Activated CD4-positive, alpha-beta T cell treated with anti-CD3 and anti-CD28 coated beads, Interleukin-2, amount 50 U/mL, for 16 hours (primary cell): Measurements from ENCODE around the gene SMIM5.
"Not testable (repeated sequence)": the region's sequence is repeated elsewhere in the genome, so short reads cannot be mapped to it uniquely, and the experiment has no call there.

ENCODE experiments used
- DNase-seq: peaks from one replicate; pipeline ENCODE4 v3.0.0-alpha.2; 2020

The SMIM5 gene, protein sequence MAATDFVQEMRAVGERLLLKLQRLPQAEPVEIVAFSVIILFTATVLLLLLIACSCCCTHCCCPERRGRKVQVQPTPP

DNA sequence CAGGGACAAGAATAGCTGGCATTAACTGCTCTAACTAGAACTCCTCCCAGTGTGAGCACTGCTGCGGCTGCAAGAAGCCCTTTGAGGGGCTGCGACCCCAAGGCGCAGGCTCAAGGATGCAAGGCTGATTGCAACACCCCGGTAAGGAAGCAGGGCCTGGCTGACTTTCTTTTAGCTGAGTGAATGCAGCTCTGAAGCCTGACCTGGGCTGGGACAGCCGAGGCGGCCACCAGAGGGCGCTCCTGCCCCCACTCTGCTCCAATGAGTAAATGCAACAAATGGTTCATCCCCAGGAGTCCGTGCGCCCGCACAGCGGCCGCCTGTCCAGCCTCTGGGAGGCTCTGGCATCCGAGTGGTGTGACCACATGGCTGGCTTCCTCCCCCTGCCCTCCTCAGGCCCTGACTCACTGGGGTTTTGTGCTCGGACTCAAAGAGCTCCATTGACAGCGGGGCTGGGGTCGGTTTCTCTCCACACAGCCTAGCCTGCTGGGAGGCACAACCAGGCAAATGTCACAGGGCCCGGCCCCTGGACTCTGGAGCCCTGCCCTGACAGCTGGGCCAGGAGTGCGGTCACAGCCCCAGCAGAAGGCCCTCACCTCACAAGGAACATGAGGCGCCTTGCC is at the start of gene SMIM5:
Gene SMIM5 (plus strand): TSS at position 572 of the 623 bp plus-strand sequence. CDS start 6,768 bp downstream, outside the sequence.
- peak; percentile 82 for DNase-seq

DNA sequence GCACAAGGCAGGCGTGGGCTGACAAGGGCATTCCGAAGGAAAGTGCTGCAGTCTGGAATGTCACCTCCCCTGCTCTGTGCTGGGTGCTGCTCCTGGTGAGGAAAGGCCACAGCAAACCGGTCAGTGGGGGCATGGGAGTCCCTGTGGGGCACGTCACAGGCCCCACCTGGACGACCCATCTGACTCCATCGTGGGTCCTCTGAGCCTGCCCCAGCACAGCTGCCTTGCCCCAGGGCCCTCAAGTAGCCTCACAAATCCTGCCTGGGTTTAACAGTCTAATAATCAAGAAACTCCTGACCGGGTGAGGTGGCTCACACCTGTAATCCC is 48.4 kb upstream of the SMIM5 start:
- no peak for DNase-seq

DNA sequence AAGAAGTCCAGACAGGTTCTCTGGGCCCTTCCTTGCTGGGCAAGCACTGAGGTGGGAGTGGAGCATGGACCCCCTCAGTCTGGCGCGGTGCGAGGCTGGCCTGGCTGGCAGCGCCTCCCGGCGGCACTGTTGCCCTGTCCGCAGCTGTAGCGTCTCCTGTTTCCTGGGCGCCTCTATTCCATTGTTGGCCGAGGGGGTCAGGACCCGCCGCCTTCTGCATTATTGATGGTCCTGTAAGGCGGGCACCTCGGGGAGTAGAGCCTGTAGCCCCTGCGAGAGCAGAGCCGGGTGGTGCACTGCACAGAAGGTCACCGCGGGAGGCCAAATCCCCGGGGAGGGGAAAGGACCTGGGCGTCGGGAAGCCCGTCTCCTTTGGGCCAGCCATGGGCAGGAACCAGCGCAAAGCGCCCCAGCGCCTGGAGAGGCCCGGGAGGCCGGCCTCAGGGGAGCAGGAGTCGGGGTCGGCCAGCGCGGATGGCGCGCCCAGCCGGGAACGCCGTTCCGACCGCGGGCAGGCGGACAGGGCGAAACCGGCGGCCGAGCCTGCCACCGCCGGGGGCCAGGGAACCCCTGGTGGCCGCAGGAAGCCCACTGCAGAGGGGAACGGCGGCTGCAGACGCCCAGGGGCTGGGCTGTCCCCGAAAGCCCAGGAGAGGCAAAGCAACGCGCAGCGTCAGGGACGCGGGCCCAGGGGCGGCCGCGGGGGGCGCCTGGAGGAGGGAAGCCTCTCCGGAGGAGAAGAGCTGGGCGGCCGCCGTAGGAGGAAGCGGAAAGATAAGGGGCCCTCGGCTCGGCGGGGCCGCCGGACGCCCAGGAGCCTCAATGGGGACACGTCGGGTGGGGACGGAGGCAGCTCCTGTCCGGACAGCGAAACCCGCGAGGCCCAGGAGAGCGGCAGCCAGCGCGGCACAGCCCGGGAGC is 45.3 kb upstream of the SMIM5 start, which contains the start of gene MYO15B:
Gene MYO15B (plus strand): TSS at position 126 of the 921 bp plus-strand sequence. CDS start 258 bp downstream, at position 384.
- peak; percentile 65 for DNase-seq

DNA sequence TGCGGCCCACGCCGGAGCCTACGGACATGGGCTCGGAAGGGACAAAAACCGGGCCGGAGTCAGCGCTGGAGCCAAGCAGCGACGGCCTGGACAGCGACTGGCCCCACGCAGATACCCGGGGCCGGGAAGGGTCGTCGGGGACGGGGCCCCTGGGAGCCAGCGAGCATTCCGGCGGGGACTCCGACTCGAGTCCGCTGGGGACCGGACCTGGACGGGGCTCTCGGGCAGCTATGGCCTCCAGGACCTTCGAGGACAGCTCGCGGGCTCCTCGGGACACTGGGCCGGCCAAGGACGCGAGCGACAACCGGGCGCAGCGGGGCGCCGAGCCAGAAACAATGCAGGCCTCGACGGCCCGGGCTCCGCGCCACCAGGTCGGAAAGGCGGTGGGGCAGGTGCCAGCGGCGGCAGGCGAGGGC is 44.6 kb upstream of the SMIM5 start:
- peak; percentile 5 for DNase-seq

DNA sequence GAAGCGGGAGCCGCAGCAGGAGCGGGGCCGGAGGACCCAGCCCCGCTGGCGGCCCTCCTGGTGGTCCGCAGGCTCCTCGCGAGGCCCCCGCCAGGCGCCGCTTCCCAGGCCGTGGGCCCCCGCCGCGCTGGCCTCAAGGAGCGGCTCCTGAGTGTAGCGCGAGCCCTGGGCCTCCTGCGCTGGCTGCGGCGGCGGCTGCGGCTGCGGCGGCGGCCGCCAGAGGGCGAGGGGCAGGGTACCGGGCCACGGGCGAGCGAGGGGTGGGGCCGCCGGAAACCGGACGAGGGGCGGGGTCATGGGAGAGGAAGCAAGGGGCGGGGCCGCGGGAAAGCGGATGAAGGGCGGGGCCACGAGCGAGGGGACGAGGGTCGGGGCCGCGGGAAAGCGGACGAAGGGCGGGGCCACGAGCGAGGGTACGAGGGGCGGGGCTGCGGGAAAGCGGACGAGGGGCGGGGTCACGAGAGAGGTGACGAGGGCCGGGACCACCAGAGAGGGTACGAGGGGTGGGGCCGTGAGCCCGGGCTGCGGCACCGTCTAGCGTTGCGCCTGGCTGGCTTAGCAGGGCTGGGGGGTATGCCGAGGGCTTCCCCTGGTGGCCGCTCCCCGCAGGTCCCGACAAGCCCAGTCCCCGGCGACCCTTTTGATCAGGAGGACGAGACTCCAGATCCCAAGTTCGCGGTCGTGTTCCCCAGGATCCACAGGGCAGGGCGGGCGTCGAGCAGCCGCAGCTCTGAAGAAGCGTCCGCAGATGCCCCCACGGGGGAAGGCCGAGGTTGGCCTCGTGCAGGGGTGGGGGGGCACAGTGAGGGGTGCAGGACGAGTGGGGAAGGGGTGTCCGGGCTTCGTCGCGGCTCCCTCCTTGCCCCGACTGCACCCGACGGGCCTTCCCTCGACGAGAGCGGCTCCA is 44.0 kb upstream of the SMIM5 start:
- DNase-seq, result peak; percentile 94

DNA sequence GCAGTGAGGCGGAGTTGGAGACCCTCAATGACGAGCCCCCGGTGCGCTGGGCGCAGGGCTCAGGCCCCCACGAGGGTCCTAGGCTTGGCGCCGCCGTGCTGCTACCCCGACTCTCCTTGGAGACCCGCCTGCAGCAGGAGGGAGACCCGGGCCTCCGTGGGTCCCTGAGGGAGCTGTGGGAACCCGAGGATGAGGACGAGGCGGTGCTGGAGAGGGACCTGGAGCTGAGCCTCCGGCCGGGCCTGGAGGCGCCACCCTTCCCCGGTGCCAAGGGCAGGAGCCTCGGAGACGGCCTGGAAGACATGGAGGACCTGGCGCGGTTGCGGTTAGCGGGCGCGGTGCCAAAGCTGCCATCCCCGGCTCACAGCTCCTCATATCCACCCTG is 43.3 kb upstream of the SMIM5 start:
- no peak for DNase-seq

DNA sequence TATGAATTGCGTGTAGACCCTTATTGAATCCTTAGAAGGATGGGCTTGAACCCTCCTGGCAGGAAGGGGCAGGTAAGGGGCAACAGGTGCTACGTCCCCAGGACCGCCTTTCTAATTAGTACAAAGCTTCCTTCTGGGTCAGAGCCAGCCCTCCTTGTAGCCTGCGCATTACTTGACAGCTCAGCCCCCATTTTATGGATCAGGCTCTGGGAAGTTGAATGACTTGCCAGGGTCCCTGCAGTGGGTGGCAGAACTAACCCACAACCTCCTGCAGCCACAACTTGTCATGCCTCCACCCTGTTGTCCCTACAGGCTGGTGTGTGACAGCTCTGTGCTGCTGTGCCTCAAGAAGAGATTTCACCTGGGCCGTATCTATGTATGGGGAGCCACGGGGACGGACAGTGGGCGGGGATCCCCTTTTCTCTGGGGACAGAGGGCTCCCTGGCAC is 42.9 kb upstream of the SMIM5 start:
- no peak for DNase-seq

DNA sequence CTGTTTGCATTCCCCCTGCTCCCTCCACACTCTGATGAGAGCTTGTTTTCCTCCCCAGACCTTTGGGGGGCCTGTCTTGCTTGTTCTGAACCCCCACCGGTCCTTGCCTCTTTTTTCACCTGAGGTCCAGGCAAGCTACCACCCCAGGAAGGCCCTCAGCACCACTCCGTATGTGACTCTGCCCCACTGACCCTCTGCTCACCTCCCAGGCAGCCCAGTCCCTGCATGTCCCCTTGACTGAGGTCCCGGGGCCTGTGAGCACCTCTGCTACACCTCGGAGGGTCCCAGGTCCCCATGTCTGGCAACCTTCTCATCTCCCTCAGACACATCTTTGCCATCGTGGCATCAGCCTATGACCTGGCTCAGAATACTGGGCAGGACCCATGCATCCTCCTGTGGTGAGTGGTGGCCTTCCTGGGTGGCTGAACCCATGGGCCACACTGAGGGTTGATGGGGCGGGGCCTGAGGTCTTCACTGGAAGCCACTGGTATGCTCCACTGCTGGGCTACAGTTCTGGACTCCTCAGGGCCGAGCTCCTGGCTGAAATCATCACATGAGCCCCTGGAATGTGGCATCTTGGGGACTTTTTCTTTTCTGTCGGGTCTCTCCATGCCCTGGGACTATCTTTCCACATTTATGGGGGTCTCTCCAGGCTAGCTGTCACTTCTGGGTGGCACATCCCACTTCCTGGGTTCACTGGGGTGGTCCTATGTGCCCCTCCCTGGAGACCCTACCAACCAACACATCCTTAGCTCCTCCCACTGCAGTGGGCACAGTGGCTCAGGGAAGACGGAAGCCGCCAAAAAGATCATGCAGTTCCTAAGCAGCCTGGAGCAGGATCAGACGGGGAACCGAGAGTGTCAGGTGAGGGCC is 42.1 kb upstream of the SMIM5 start:
- no peak for DNase-seq

DNA sequence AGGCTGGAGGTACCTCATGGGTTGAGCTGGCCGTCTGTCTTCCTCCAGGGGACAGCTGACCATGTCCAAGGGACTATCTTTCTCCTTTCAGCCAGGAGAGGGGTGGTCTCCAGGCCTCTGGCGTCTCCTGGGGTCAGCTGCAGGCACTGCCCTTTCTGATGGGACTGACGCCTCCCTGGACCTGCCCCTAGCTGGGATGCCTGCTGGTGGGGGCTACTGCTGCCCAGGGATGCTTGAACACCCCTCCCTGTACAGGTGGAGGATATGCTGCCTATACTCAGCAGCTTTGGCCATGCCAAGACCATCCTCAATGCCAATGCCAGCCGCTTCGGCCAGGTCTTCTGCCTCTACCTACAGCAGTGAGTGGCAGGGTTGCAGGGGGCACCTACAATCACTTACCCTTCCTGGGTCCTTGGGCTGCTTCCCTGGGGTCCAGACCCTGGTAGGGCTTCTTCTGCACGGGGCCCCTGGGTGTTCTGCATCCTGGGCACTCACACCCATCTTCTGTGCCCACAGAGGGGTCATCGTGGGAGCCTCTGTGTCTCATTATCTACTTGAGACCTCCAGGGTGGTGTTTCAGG is 41.4 kb upstream of the SMIM5 start:
- DNase-seq, result no peak

DNA sequence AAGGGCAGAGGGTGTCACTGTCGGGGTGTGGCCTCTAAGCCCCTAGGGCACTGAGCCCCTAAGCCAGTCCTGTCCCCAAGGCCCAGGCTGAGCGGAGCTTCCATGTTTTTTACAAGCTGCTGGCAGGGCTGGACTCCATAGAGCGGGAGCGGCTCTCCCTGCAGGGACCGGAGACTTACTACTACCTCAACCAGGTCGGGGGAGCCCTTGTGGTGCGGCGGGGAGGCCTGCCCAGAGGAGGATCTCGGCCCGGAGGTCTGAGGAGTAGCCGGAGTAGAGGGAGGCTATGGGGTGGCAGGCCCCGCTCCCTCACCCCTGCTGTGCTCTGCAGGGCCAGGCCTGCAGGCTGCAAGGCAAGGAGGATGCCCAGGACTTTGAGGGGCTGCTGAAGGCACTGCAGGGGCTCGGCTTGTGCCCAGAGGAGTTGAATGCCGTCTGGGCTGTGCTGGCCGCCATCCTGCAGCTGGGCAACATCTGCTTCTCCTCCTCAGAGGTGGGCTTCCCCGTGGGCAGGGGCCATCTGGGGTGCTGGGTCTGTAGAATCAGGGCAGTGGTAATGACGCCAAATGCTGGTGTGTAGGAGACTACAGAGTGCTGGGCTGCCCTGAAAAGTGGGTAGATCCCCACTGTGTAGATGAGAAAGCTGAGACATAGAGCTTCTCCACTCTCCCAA is 40.8 kb upstream of the SMIM5 start:
- no peak for DNase-seq

DNA sequence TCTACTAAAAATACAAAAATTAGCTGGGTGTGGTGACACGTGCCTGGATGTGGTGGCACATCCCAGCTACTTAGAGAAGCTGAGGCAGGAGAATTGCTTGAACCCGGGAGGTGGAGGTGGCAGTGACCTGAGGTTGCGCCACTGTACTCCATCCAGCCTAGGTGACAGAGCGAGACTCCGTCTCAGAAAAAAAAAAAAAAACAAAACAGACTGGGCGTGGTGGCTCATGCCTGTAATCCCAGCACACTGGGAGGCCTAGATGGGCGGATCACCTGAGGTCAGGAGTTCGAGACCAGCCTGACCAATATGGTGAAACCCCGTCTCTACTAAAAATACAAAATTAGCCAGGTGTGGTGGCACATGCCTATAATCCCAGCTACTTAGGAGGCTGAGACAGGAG is 39.8 kb upstream of the SMIM5 start:
- DNase-seq, result not testable (repeated sequence)

DNA sequence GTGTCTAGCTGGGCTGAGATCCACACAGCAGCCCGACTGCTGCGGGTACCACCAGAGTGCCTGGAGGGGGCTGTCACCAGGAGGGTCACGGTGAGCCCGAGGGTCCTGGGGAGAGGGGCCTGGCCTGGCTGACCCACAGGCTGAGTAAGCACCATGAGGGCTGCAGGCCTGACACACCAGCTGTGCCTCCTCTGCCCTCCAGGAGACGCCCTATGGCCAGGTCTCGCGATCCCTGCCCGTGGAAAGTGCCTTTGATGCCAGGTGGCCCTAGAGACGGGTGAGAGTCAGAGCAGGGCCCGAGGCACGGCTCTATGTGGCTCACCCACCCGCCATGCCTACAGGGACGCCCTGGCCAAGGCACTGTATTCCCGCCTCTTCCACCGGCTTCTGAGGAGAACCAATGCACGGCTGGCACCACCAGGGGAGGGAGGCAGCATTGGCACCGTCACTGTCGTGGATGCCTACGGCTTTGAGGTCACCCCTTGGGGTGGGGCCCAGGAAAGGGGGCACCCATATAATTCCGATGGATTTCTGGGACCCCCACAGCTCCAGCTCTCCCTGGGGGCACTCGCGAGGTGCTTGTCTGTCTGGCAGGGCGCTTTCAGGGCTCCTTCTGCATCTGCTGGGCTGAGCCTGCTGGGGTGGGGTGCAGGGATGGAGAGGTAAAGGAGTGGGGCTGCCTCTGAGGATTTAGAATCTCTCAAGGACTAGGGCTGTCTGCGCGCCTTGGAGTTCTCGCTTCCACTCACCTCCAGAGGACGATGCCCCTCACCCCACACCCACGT is 38.5 kb upstream of the SMIM5 start:
- no peak for DNase-seq

DNA sequence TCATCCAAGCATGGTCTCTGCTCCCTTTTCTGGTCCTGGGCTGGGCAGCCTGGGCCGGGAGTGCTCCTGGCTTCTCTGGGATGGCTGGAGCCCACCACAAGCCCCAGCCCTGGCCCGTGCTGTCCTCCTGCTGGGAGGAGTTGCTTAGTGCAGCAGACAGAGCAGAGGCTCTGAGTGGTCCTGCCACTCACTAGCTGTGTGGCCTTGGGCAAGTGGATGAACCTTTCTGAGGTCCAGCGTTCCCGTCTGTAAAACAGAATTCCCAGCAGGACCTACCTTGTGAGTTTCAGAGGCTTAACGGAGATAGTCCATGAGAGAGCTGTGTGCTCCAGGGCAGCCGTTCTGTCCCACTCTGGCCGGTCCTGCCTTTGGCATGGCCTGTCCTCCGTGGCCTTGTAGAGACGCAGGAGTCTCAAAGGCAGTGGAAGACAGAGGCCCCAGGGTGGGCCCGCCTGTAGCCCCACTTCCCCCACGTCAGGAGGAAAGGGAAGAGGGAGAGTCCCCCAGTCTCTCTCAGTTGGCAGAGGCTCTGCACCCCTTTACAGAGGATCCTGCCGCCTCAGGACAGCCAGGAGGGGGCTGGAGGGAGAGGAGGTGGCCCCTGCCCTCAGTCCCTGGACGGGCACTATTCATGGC is 37.8 kb upstream of the SMIM5 start:
- no peak for DNase-seq

DNA sequence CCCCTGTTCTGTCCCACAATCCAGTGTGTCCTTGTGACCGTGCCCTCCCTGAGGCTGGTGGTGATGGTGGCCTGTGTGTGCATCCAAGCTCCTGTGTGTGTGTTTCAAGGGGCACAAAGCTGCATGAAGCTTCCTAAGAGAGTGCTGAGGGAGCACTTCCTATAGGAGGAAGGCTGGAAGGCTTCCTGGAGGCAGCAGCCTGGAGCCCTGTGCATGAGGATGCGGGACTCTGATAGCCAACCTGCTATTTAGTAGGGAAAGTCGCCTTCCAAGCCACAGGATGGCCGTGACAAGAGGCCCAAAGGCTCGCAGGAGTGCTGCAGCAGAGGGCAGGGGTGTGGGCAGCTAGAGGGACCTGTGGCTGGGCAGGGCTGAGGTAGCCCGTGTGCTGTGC is 37.3 kb upstream of the SMIM5 start:
- no peak for DNase-seq

DNA sequence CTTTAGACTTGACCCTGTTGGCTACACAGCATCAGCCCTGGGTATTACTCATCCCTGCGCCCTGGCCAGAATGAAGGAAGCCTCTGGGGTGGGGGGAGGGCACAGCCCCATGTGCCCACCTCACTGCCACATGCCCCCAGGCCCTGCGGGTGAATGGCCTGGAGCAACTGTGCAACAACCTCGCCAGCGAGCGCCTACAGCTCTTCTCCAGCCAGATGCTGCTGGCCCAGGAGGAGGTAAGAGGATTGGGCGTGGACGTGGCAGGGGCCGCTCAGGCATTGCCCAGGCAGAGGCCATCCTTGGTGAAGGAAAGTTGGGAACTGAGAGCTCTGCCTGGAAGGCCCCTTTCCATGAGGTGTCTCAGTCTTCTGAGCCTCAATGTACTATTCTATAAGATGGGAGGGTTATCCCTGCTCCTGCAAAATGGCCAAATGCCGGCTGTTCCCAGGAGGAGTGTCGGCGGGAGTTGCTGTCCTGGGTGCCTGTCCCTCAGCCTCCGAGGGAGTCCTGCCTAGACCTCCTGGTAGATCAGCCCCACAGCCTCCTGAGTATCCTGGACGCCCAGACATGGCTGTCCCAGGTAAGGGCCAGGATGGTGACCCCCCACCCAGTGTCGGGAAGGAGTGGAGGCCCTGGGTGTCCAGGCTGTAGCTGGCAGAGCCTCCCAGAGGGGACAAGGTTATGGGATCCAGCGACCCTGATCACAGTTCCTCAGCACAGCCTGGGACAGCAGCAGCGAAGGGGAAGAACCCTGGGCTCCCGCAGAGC is 36.7 kb upstream of the SMIM5 start:
- no peak for DNase-seq

DNA sequence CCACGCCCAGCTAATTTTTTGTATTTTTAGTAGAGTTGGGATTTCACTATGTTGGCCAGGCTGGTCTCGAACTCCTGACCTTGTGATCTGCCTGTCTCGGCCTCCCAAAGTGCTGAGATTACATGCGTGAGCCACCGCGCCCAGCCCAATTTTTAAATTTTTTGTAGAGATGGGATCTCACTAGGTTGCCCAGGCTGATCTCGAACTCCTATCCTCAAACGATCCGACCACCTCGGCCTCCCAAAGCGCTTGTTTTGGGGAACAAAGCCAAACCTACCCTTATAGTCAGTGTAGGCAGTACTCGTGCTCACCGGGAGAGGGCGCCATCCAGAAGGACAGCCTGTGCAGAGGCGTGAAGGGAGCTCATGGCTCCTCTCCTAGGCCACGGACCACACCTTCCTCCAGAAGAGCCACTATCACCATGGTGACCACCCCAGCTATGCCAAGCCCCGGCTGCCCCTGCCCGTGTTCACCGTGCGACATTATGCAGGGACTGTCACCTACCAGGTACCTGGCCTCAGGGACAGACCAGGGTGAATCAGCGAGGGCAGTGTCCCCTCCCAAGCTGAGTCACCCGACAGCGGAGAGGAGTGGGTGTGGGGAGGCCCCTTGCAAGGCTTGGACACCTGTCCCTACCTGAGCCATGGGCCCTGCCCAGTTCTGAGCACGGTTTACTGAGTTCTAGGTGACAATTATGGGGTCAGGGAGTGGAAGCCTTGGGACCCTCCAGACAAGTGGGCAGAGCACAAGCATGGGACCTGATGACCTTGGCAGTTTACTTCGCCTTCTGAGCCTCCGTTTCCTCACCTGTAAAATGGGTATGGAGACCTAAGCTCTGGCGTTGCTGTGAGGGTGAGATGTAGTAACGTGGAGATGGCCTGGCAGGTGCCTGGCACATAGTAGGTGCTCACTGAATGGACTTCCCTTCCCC is 31.9 kb upstream of the SMIM5 start:
- DNase-seq, result peak; percentile 61

DNA sequence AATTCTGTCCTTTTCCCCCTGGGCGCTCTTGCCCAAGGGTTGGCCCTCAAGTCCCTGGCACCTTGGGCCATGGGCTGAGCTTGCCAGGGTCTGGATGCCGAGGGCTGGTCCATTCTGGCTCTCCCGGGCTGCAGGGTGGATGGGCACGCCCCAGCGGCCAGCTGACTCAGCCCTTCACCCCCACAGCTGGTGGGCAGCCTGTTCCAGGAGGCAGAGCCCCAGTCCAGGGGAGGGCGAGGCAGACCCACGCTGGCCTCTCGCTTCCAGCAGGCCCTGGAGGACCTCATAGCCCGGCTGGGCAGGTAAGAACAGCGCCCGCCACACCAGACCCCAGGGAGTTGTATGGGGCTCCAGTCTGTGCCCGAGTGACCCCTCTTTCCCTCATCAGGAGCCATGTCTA is 30.6 kb upstream of the SMIM5 start:
- DNase-seq, result no peak

DNA sequence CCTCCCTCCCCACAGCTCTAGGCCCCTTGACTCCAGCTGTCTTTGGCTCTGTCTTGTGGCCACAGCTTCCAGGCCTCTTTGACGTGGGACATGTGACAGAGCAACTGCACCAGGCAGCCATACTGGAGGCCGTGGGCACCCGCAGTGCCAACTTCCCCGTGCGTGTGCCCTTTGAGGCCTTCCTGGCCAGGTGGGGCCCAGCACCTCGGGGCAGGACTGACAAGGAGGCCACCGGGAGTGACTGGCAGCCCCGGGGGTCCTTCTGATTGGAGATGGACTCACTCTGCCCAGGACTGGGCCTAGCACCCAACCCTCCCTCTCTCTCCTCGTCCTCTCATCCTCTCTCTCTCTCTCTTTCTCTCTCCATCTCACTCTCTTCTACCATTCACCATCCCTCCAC is 30.1 kb upstream of the SMIM5 start:
- DNase-seq, result no peak
